ENCODE results near the gene PDAP1. TPM values are rescaled to one million over a fixed set of nuclear protein-coding genes. Genes with fewer than 3 reads are reported as not detected.

PDAP1 gene
- total and polyA plus RNA-seq, 2 of the 8 experiments (the other 6 are each of a cell fraction or from before 2014, with no cell fraction given): 26.6 to 169 TPM

- H2BK15ac ChIP-seq (ENCODE audit: low read length): no peak overlapping the region
- no peak overlapping the region for H3K4ac ChIP-seq (replicated peaks; ENCODE audit: insufficient read length, low read depth, low read length)
- H4K91ac ChIP-seq (replicated peaks; ENCODE audit: insufficient read length, low read length): no peak overlapping the region
- H3K4me3 ChIP-seq (ENCODE audit: extremely low read depth in 1 of 4, insufficient read depth in 2 of 4, low read depth in 3 of 4, low read length in 4 of 4): no peak overlapping the region
- no peak overlapping the region for H2AK5ac ChIP-seq (ENCODE audit: low read depth, low read length)
- H3K23ac ChIP-seq (ENCODE audit: insufficient read length): no peak overlapping the region
- no peaks in the 10 kb centered on the region for H3K79me1 ChIP-seq (ENCODE audit: low read depth, low read length)
- no peak for DNase-seq (ENCODE audit: low read depth in 1 of 2, low spot score in 2 of 2)
- no peak overlapping the region for H2BK12ac ChIP-seq (ENCODE audit: low read depth, low read length)
- H3K18ac ChIP-seq (ENCODE audit: extremely low read depth, low read length): no peak overlapping the region
- H3K14ac ChIP-seq (ENCODE audit: insufficient read length): no peak overlapping the region
- no peaks in the 10 kb centered on the region for H3K27me3 ChIP-seq (replicated peaks in 1 of 4; ENCODE audit: control insufficient read depth in 3 of 4, extremely low read depth in 1 of 4, insufficient read depth in 3 of 4, low read length in 3 of 4)
- TF ChIP-seq E2F6 (IDR thresholded peaks at IDR 0.05) (no peak), POLR2A (IDR thresholded peaks at IDR 0.05; ENCODE audit: control extremely low read depth in 1 of 2, low read depth in 2 of 2, low read length in 2 of 2) (peak in 1 of 2 experiments; percentile 30; a peak in 1 of 3 replicates)
- no peaks in the 10 kb centered on the region for H3K23me2 ChIP-seq (ENCODE audit: low read depth, low read length)
- no peak overlapping the region for H4K8ac ChIP-seq (ENCODE audit: extremely low read depth, insufficient read depth, low read length)
- 92% methylated on average over 8 of the region's 8 CpGs; no CpG with 5 or more reads in 1 of the 2 experiments for WGBS, 2 experiments (ENCODE audit: extremely low coverage in 1 of 2, insufficient coverage in 1 of 2, insufficient read length in 1 of 2, insufficient replicate concordance in 2 of 2, low coverage in 1 of 2, low lambda C conversion rate in 2 of 2, missing lambda C conversion rate in 1 of 2)
- H2BK20ac ChIP-seq (ENCODE audit: low read length): no peak overlapping the region
- H3K36me3 ChIP-seq (ENCODE audit: control insufficient read depth in 2 of 4, insufficient read depth in 4 of 4, low read length in 3 of 4): peaks cover 38 to 83% (median 69%) of the 10 kb centered on the region in 4 experiments
- no peak overlapping the region for H3K9ac ChIP-seq (replicated peaks in 1 of 4; ENCODE audit: extremely low read depth in 1 of 4, low read depth in 3 of 4, low read length in 3 of 4)
- H4K20me1 ChIP-seq (replicated peaks in 1 of 2; ENCODE audit: control insufficient read depth in 1 of 2, insufficient read depth in 2 of 2, low read length in 2 of 2): peaks cover 7 to 30% of the 10 kb centered on the region in 2 experiments
- H3K27ac ChIP-seq (ENCODE audit: low read depth, low read length): no peak overlapping the region
- H3K79me2 ChIP-seq (ENCODE audit: control insufficient read depth in 1 of 2, insufficient read depth in 2 of 2, low read length in 2 of 2): no peaks in the 10 kb centered on the region
- no peak overlapping the region for H3K4me2 ChIP-seq (ENCODE audit: insufficient read depth in 1 of 2, low read depth in 2 of 2, low read length in 2 of 2)
- no peaks in the 10 kb centered on the region for H3K4me1 ChIP-seq (replicated peaks in 1 of 4; ENCODE audit: control insufficient read depth in 3 of 4, insufficient read depth in 4 of 4, low read length in 3 of 4)
- ChIA-PET CTCF (ENCODE audit: partially characterized antibody) (interaction anchor here (0.9 kb wide), 1 partner anchor 9 kb away, joined by 3 read pairs; no protein-coding TSS in a partner anchor), POLR2A (ENCODE audit: partially characterized antibody) (interaction anchor here (1.2 to 7.3 kb wide), 4 partner anchors 10 to 24 kb away, joined by 3 to 100 read pairs (median 5); partner anchors contain the start of genes ATP5MF, CPSF4 and PTCD1)
- H2BK120ac ChIP-seq (replicated peaks; ENCODE audit: low read depth, low read length): no peak overlapping the region
- no peak overlapping the region for H3K56ac ChIP-seq (replicated peaks; ENCODE audit: insufficient read length, low read depth, low read length)
- no peak overlapping the region for H2AFZ ChIP-seq (ENCODE audit: low read length)
- H2BK5ac ChIP-seq (ENCODE audit: low read depth, low read length): no peak overlapping the region
- H4K5ac ChIP-seq (ENCODE audit: insufficient read length, low read depth, low read length): no peak overlapping the region
- no peaks in the 10 kb centered on the region for H3K9me3 ChIP-seq (ENCODE audit: insufficient read depth in 2 of 2, low read depth in 1 of 2, low read length in 1 of 2)
- no peak for FAIRE-seq
Measured at GRCh38 chr7:99451936-99452335, 43.5 kb upstream of the PDAP1 start.
